ENCODE data around the gene LHCGR.
"Not testable (repeated sequence)": the region's sequence is repeated elsewhere in the genome, so short reads cannot be mapped to it uniquely, and the experiment has no call there.

LHCGR gene

GRCh38 chr2:48711343-48711742, 44.2 kb downstream of the LHCGR start:
- DNase-seq (ENCODE audit: low spot score), result no peak
- FAIRE-seq, result no peak

- DNase-seq (ENCODE audit: low spot score), result no peak
- no peak for FAIRE-seq
Measured at GRCh38 chr2:48709096-48710034, 46.2 kb downstream of the LHCGR start.

GRCh38 chr2:48707466-48707865, 48.1 kb downstream of the LHCGR start:
- no peak for FAIRE-seq
- DNase-seq (ENCODE audit: low spot score), result no peak

- not testable (repeated sequence) for DNase-seq (ENCODE audit: low spot score); FAIRE-seq
Measured at GRCh38 chr2:48703621-48704020, 51.9 kb downstream of the LHCGR start.

- peak; percentile 30 for FAIRE-seq
- no peak for DNase-seq (ENCODE audit: low spot score)
Measured at GRCh38 chr2:48699348-48699930, 56.1 kb downstream of the LHCGR start.

GRCh38 chr2:48696881-48697280, 58.6 kb downstream of the LHCGR start:
- FAIRE-seq (no peak), DNase-seq (ENCODE audit: low spot score) (no peak)

GRCh38 chr2:48695991-48696390, 59.5 kb downstream of the LHCGR start:
- DNase-seq (ENCODE audit: low spot score) (no peak), FAIRE-seq (no peak)

- FAIRE-seq (peak; percentile 5), DNase-seq (ENCODE audit: low spot score) (no peak)
Measured at GRCh38 chr2:48694149-48694548, 61.4 kb downstream of the LHCGR start.

GRCh38 chr2:48693645-48694044, 61.9 kb downstream of the LHCGR start:
- DNase-seq (ENCODE audit: low spot score) (peak; percentile 38), FAIRE-seq (no peak)

- DNase-seq (ENCODE audit: low spot score) (no peak), FAIRE-seq (no peak)
Measured at GRCh38 chr2:48693066-48693465, 62.5 kb downstream of the LHCGR start.

- FAIRE-seq (no peak), DNase-seq (ENCODE audit: low spot score) (no peak)
Measured at GRCh38 chr2:48691935-48692691, 63.4 kb downstream of the LHCGR start.

GRCh38 chr2:48685126-48685525, 70.4 kb downstream of the LHCGR start:
- no peak for DNase-seq (ENCODE audit: low spot score)
- FAIRE-seq, result no peak

GRCh38 chr2:48677450-48677849, 78.1 kb downstream of the LHCGR start:
- FAIRE-seq (no peak), DNase-seq (ENCODE audit: low spot score) (no peak)

- FAIRE-seq (no peak), DNase-seq (ENCODE audit: low spot score) (no peak)
Measured at GRCh38 chr2:48674933-48675332, 80.6 kb downstream of the LHCGR start.

GRCh38 chr2:48673581-48673980, 81.9 kb downstream of the LHCGR start:
- FAIRE-seq, result no peak
- no peak for DNase-seq (ENCODE audit: low spot score)

- FAIRE-seq, result no peak
Measured at GRCh38 chr2:48668992-48669391, 86.5 kb downstream of the LHCGR start.

GRCh38 chr2:48651158-48651790, 104.2 kb downstream of the LHCGR start:
- FAIRE-seq (no peak), DNase-seq (ENCODE audit: low spot score) (no peak)

More at GRCh38 chr2:48668992-48669391, 86.5 kb downstream of the LHCGR start:
- DNase-seq (ENCODE audit: low spot score), result no peak

GRCh38 chr2:48638261-48638660, 117.3 kb downstream of the LHCGR start:
- no peak for FAIRE-seq
- no peak for DNase-seq (ENCODE audit: low spot score)

Data from urothelium cell line (cell line).